Measurements from ENCODE around the gene ZFYVE27.

ZFYVE27 gene

GRCh38 chr10:97801422-97801821, 64.5 kb downstream of the ZFYVE27 start:
- no peak overlapping the region for H3K27ac Mint-ChIP-seq (ENCODE audit: low read depth)
- peaks cover 12% of the 10 kb centered on the region for H3K4me1 Mint-ChIP-seq
- no peak overlapping the region for H3K4me3 Mint-ChIP-seq
- no peaks in the 10 kb centered on the region for H3K36me3 Mint-ChIP-seq (ENCODE audit: insufficient read depth)
- H3K27me3 Mint-ChIP-seq, result no peaks in the 10 kb centered on the region
- peaks cover 6% of the 10 kb centered on the region for H3K9me3 Mint-ChIP-seq
- ATAC-seq (replicated peaks; ENCODE audit: extremely low read depth, poor library complexity, severe bottlenecking) (no peak), DNase-seq (ENCODE audit: low spot score in 2 of 2) (no peak)

- Mint-ChIP-seq H3K36me3 (ENCODE audit: insufficient read depth) (no peaks in the 10 kb centered on the region), H3K9me3 (no peaks in the 10 kb centered on the region), H3K27ac (ENCODE audit: low read depth) (no peak overlapping the region), H3K4me1 (no peaks in the 10 kb centered on the region), H3K27me3 (no peaks in the 10 kb centered on the region), H3K4me3 (no peak overlapping the region)
- DNase-seq (ENCODE audit: low spot score in 2 of 2) (no peak), ATAC-seq (replicated peaks; ENCODE audit: extremely low read depth, poor library complexity, severe bottlenecking) (no peak)
Observed at GRCh38 chr10:97805096-97805884, 68.4 kb downstream of the ZFYVE27 start.

GRCh38 chr10:97805949-97806348, 69.0 kb downstream of the ZFYVE27 start:
- H3K27me3 Mint-ChIP-seq, result no peaks in the 10 kb centered on the region
- no peaks in the 10 kb centered on the region for H3K9me3 Mint-ChIP-seq
- no peak for DNase-seq (ENCODE audit: low spot score in 2 of 2)
- no peaks in the 10 kb centered on the region for H3K4me1 Mint-ChIP-seq
- no peak overlapping the region for H3K27ac Mint-ChIP-seq (ENCODE audit: low read depth)
- no peaks in the 10 kb centered on the region for H3K36me3 Mint-ChIP-seq (ENCODE audit: insufficient read depth)
- H3K4me3 Mint-ChIP-seq, result no peak overlapping the region
- no peak for ATAC-seq (replicated peaks; ENCODE audit: extremely low read depth, poor library complexity, severe bottlenecking)

GRCh38 chr10:97810446-97810845, 73.5 kb downstream of the ZFYVE27 start:
- H3K4me1 Mint-ChIP-seq, result no peaks in the 10 kb centered on the region
- H3K9me3 Mint-ChIP-seq, result no peaks in the 10 kb centered on the region
- H3K4me3 Mint-ChIP-seq, result no peak overlapping the region
- peaks cover 3% of the 10 kb centered on the region for H3K36me3 Mint-ChIP-seq (ENCODE audit: insufficient read depth)
- H3K27me3 Mint-ChIP-seq, result no peaks in the 10 kb centered on the region
- ATAC-seq (replicated peaks; ENCODE audit: extremely low read depth, poor library complexity, severe bottlenecking) (no peak), DNase-seq (ENCODE audit: low spot score in 2 of 2) (no peak)
- H3K27ac Mint-ChIP-seq (ENCODE audit: low read depth), result no peak overlapping the region
